Smooth muscle cell of the pulmonary artery (primary cell): ENCODE results near the gene WEE1. TPM values are rescaled to one million over a fixed set of nuclear protein-coding genes. Genes with fewer than 3 reads are reported as not detected.

Experiments
- total RNA-seq: library from RNA; depleted of rRNA; stranded (reverse); fragments of >200 nt; gene quantifications from 2 replicates; pipeline ENCODE4 v1.2.3, GENCODE V29; 2014

The WEE1 gene
- total RNA-seq: 28.5 and 30.5 TPM in 2 replicates

DNA sequence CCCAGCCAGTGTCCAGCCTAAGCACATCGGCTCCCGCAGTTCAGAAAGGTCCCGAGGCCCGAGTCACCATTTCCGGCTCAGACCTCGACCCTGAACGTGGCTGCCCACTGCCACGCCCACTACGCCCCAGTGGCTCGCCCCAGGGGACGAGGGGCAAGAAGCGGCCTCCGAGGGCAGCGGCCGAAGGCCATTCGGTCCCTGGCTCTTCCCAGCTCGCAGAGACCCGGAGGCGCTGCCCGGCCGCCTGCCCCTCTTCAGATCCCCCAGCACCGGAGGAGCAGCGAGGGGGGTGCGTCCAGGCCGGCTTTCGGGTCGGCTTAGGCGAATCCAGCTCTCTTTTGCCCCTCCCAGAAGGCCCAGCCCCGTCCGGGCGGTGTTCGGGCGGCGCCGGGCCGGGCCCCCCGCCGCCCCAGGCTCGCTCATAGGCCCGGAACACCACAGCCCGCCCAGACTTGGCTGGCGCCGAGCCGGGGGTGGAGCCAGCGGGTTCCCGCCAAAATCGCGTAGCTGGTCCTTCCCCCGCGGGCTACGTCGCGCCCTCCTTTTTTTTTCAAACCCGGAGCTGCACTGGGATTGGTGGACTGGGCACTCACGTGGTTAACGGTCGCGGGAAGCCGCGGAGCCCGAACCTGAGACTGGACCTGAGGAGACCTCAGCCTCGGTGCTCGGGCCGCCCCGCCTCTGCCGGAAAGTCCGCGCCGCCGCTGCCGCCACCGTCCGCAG is at the start of gene WEE1:
WEE1 (plus strand) TSS at position 619 of the 723 bp plus-strand sequence. CDS start 264 bp downstream, outside the sequence.

Other genes with a start within 250 kb of the WEE1 start
- 163 and 197 TPM in 2 replicates for gene IPO7, start 189.0 kb upstream of the WEE1 start, total RNA-seq
- 34.6 and 36.3 TPM in 2 replicates for gene ZNF143, start 112.7 kb upstream of the WEE1 start, total RNA-seq
- 46.0 and 50.3 TPM in 2 replicates for gene SWAP70, start 90.4 kb downstream of the WEE1 start, total RNA-seq